Kidney (tissue), 14 donors: Measurements from ENCODE around the gene SEC14L5. TPM values are rescaled to one million over a fixed set of nuclear protein-coding genes. Genes with fewer than 3 reads are reported as not detected.

Experiments used
- DNase-seq, 5 donors: peaks; one replicate each; pipeline ENCODE4 v3.0.0-alpha.2; 2013 to 2020
- FAIRE-seq: peaks from 2 replicates; lab custom pipeline; 2012; peaks lifted over from hg19 to GRCh38; lab: Jason Lieb, UNC
- H3K27ac ChIP-seq, 2 donors: one replicate each; pipeline ENCODE4 v1.7.0; 2013; ENCODE audit warnings: low read depth in 2 of 2, low read length in 2 of 2, inconsistent platforms in 1 of 2
- H3K27me3 ChIP-seq: one replicate; pipeline ENCODE4 v1.7.1; 2013; ENCODE audit warnings: low read length, inconsistent platforms; ENCODE audit not compliant: control insufficient read depth, insufficient read depth
- H3K36me3 ChIP-seq, 3 donors: one replicate each; pipeline versions ENCODE4 v1.7.0 to v1.7.1; 2013; ENCODE audit warnings: low read length in 3 of 3, control low read depth in 1 of 3, inconsistent platforms in 1 of 3; ENCODE audit not compliant: insufficient read depth in 3 of 3, control insufficient read depth in 2 of 3
- H3K4me1 ChIP-seq, 3 donors: one replicate each; pipeline versions ENCODE4 v1.7.0 to v1.7.1; 2013; ENCODE audit warnings: low read length in 3 of 3, inconsistent platforms in 1 of 3, low read depth in 1 of 3; ENCODE audit not compliant: control insufficient read depth in 2 of 3, insufficient read depth in 2 of 3
- H3K4me3 ChIP-seq, 3 donors: one replicate each; pipeline versions ENCODE4 v1.7.0 to v1.8.1; 2013; ENCODE audit warnings: low read length in 3 of 3, control low read depth in 1 of 3, inconsistent platforms in 1 of 3
- H3K9ac ChIP-seq, 3 donors: one replicate each; pipeline versions ENCODE4 v1.7.0 to v1.7.1; 2013; ENCODE audit warnings: low read length in 3 of 3, control low read depth in 1 of 3, inconsistent platforms in 1 of 3
- H3K9me3 ChIP-seq, 3 donors: one replicate each; pipeline versions ENCODE4 v1.7.0 to v1.7.1; 2013; ENCODE audit warnings: low read length in 3 of 3, control low read depth in 1 of 3, inconsistent platforms in 1 of 3; ENCODE audit not compliant: control insufficient read depth in 2 of 3, insufficient read depth in 1 of 3
- intact Hi-C: fragments of 100-400 bp; cut with DNase I; formaldehyde crosslinking; loops from one replicate; pipeline ENCODE4 v1.11.1; 2022
- polyA plus RNA-seq: library from polyadenylated mRNA; stranded (reverse); fragments of 350-450 nt; fragmentation: Illumina TruSeq; extraction: RNeasy Lipid Tissue Mini Kit (QIAGEN cat#74804); gene quantifications from one replicate; pipeline ENCODE4 v1.2.3, GENCODE V29; 2014; ENCODE audit warnings: low read depth, low replicate concordance; ENCODE audit not compliant: insufficient read depth
- total RNA-seq: library from RNA; stranded (reverse); fragmentation: NEBNext Ultra II Directional; extraction: Animal tissue kit (Norgen Biotek cat#: 25700); gene quantifications from one replicate; pipeline ENCODE4 v1.2.1, GENCODE V29; 2021
- TF ChIP-seq, protein P1 (sequence below): IDR thresholded peaks from 3 replicates; pipeline ENCODE4 v1.5.1; 2012; ENCODE audit warnings: mild to moderate bottlenecking, moderate library complexity, borderline replicate concordance; ENCODE audit not compliant: insufficient read depth; ENCODE audit errors: extremely low read depth
- donor health status: control.
- donor health status: control.
- donor health status: control.
- donor health status: control.
- donor health status: control.
- donor health status: DM: yes; HTN: yes; CAD: no.
- donor health status: Normal renal cell carcinoma (clear cell type).

The SEC14L5 gene
- total and polyA plus RNA-seq, 2 donors from 2014 or later = 0.13 to 0.16 TPM

DNA sequence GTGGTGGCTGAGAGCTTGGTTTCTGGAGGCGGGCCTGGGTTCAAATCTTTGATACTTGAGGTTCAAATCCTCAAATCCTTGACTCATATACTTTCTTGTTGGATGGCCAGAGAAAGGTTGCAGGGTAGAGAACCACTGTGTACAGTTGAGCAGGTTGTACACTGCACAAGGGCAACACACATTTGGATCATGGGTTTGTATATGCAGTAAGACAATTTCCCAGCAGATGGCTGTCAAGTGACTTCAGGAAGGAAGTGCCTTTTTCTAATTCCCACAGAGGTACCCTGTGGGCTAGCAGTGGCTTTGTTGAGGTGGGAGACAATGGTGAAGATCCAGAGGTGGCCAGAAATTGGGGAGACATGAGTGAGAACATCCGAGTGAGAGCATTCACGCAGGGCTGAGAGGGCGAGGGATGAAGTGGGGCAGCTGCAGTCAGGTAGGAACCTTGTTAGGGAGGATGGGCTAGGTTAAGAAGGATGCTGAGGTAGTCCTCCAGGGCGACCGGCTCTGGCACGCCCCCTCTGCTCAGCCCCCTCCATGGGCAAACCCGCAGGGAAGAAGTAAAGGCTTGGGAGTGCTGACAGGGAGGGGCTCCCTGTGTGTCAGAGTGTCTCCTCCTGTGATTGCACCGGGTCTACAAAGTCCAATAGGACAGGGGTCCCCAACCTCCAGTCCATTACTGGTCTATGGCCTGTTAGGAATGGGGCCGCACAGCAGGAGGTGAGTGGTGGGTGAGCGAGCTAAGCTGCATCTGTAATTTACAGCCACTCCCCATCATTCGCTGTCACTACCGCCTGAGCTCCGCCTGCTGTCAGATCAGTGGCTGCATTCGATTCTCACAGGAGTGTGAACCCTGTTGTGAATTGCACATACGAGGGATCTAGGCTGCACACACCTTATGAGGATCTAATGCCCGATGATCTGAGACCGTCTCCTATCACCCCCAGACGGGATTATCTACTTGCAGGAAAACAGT, 104.9 kb downstream of the SEC14L5 start:
- peaks cover 0 to 2% (median 0%) of the 10 kb centered on the region in 3 donors for H3K4me1 ChIP-seq
- no peaks in the 10 kb centered on the region for H3K36me3 ChIP-seq
- DNase-seq (no peak), FAIRE-seq (no peak)
- H3K27me3 ChIP-seq = no peaks in the 10 kb centered on the region
- TF ChIP-seq, protein P1, sequence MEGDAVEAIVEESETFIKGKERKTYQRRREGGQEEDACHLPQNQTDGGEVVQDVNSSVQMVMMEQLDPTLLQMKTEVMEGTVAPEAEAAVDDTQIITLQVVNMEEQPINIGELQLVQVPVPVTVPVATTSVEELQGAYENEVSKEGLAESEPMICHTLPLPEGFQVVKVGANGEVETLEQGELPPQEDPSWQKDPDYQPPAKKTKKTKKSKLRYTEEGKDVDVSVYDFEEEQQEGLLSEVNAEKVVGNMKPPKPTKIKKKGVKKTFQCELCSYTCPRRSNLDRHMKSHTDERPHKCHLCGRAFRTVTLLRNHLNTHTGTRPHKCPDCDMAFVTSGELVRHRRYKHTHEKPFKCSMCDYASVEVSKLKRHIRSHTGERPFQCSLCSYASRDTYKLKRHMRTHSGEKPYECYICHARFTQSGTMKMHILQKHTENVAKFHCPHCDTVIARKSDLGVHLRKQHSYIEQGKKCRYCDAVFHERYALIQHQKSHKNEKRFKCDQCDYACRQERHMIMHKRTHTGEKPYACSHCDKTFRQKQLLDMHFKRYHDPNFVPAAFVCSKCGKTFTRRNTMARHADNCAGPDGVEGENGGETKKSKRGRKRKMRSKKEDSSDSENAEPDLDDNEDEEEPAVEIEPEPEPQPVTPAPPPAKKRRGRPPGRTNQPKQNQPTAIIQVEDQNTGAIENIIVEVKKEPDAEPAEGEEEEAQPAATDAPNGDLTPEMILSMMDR = no peak
- no peak overlapping the region for H3K27ac ChIP-seq
- intact Hi-C loops = no loop called here
- no peak overlapping the region for H3K4me3 ChIP-seq
- no peaks in the 10 kb centered on the region for H3K9me3 ChIP-seq
- H3K9ac ChIP-seq = no peak overlapping the region

DNA sequence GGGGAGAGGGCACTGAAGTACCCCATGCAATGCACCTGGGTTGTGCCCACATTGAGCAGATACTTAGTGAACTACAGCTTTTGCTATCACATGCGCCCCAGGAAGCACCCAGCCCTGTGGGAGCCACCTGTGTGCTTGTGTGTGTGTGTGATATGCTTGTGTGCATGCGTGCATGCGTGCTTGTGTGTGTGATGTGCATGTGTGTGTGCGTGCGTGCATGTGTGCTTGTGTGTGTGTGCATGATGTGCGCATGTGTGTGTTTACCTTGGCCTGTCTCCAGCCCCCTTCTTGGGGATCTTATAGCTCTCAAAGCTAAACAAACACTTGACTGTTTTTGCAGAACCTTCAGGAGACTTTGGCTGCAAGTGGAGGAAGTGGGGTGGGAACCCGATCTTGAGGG, 106.8 kb downstream of the SEC14L5 start:
- Histone ChIP-seq H3K4me1 (peaks cover 0 to 2% (median 0%) of the 10 kb centered on the region in 3 donors), H3K27ac (no peak overlapping the region), H3K9me3 (no peaks in the 10 kb centered on the region), H3K27me3 (no peaks in the 10 kb centered on the region), H3K9ac (no peak overlapping the region), H3K4me3 (peak overlapping the region in 1 of 3 donors; percentile 53), H3K36me3 (no peaks in the 10 kb centered on the region)
- intact Hi-C loops = no loop called here
- FAIRE-seq (no peak), DNase-seq (peak in 3 of 5 donors; percentile 18 to 61 (median 30))
- TF ChIP-seq, protein P1 = no peak

DNA sequence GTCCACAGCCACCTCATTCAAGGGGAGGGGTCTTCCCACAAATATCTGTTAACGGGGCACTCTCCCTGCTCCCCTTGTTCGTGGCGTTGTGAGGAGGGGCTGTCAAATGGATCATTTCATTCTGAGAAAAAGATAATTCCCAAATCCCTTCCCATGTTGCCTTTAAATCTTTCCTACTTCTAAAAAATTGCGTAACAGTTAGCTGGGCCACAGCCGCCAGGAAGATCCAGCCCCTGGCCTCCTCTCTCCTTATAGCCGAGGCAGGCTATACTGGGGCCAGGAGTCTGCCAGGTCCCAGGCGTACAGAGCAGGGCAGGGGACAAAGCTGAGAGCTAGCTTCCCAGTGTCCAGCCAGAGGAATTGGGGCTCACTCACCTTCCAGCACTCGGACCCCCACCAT, 107.2 kb downstream of the SEC14L5 start:
- no peak for DNase-seq
- intact Hi-C loops = no loop called here

More for the DNA sequence above, 107.2 kb downstream of the SEC14L5 start:
- TF ChIP-seq, protein P1 = no peak
- Histone ChIP-seq H3K9me3 (no peaks in the 10 kb centered on the region), H3K27ac (peak overlapping the region in 1 of 2 donors; percentile 43), H3K9ac (peak overlapping the region in 1 of 3 donors; percentile 55), H3K4me3 (peak overlapping the region in 2 of 3 donors; percentile 4 to 53), H3K4me1 (peaks cover 0 to 2% (median 0%) of the 10 kb centered on the region in 3 donors), H3K27me3 (no peaks in the 10 kb centered on the region), H3K36me3 (no peaks in the 10 kb centered on the region)
- no peak for FAIRE-seq
